Subcutaneous adipose tissue (tissue), 4 donors: ENCODE measurements around the gene KRT35. TPM values are rescaled to one million over a fixed set of nuclear protein-coding genes. Genes with fewer than 3 reads are reported as not detected.

ENCODE experiments used
- CTCF ChIP-seq: fragments of 450-650 bp; IDR thresholded peaks from one replicate; pipeline ENCODE4 v1.5.1; 2016; ENCODE audit warnings: low read depth, mild to moderate bottlenecking, control low read depth, antibody characterized with exemption, moderate library complexity
- total RNA-seq, 4 donors: library from RNA; depleted of rRNA; stranded (reverse); fragments of >200 nt; gene quantifications; one replicate each; pipeline ENCODE4 v1.1.0, GENCODE V29; 2016

Gene KRT35
- total RNA-seq, 4 donors from 2014 or later, result not detected

GRCh38 chr17:41523787-41524186 is 42.8 kb upstream of the KRT35 start:
- TF ChIP-seq CTCF, result no peak

GRCh38 chr17:41523225-41523593 is 42.3 kb upstream of the KRT35 start:
- TF ChIP-seq CTCF, result no peak

- TF ChIP-seq CTCF, result no peak
Measured at GRCh38 chr17:41522301-41523224, 41.6 kb upstream of the KRT35 start.

- no peak for TF ChIP-seq CTCF
Measured at GRCh38 chr17:41521574-41522261, 40.8 kb upstream of the KRT35 start.

GRCh38 chr17:41520821-41521521 is 40.0 kb upstream of the KRT35 start:
- TF ChIP-seq CTCF, result no peak

GRCh38 chr17:41519501-41520224 is 38.7 kb upstream of the KRT35 start:
- no peak for TF ChIP-seq CTCF
